Ovary (tissue), 1 donor: ENCODE results near the gene EYS.

Source experiments
- EP300 ChIP-seq: sonication (generic); formaldehyde crosslinking; IDR thresholded peaks from one replicate; pipeline ENCODE4 v1.6.1; 2017; ENCODE audit warnings: antibody characterized with exemption
- POLR2A ChIP-seq: fragments of 450-650 bp; IDR thresholded peaks from one replicate; pipeline ENCODE4 v1.6.1; 2017; ENCODE audit warnings: antibody characterized with exemption, mild to moderate bottlenecking, moderate library complexity

GRCh38 chr6:64789476-64789875, 917.5 kb downstream of the EYS start:
- TF ChIP-seq POLR2A (no peak), EP300 (no peak)
